A673 (cell line): ENCODE data around the gene PIAS3. TPM values are rescaled to one million over a fixed set of nuclear protein-coding genes. Genes with fewer than 3 reads are reported as not detected.

Source experiments
- Bru-seq: library from RNA; stranded (reverse); fragments of 400-500 nt; gene quantifications from one replicate; lab custom pipeline; 2021; lab: Mats Ljungman, UMichigan
- BruChase-seq, 2 experiments: library from RNA; stranded (reverse); fragments of 400-500 nt; gene quantifications; one replicate each; lab custom pipeline; 2021; lab: Mats Ljungman, UMichigan
- BruUV-seq: library from RNA; stranded (reverse); fragments of 400-500 nt; replicated peaks from 2 replicates; lab custom pipeline; 2021; lab: Mats Ljungman, UMichigan
- CTCF ChIA-PET: fragments of 300-600 bp; sonication (Branson Sonifier 250); formaldehyde crosslinking; loops from one replicate; lab custom pipeline; 2022; ENCODE audit warnings: antibody characterized with exemption; lab: Charles Lee
- POLR2A ChIA-PET: fragments of 300-600 bp; sonication (Branson Sonifier 250); formaldehyde crosslinking; loops from one replicate; lab custom pipeline; 2022; ENCODE audit warnings: antibody characterized with exemption; ENCODE audit not compliant: low non-redundant PET; lab: Charles Lee
- DNase-seq: peaks from one replicate; pipeline ENCODE4 v3.0.0-alpha.2; 2015; ENCODE audit warnings: low spot score
- H3K27ac ChIP-seq: fragments of 200-600 bp; sonication (generic); 2 replicates; pipeline ENCODE4 v1.5.1; 2016; ENCODE audit warnings: mixed run types, low read depth, mild to moderate bottlenecking, mixed read lengths, antibody characterized with exemption, low read length; ENCODE audit not compliant: poor library complexity, severe bottlenecking
- H3K27me3 ChIP-seq: fragments of 200-600 bp; sonication (generic); replicated peaks from 2 replicates; pipeline ENCODE4 v1.6.1; 2017; ENCODE audit warnings: mixed run types, low read depth, mild to moderate bottlenecking, mixed read lengths, antibody characterized with exemption, low read length; ENCODE audit not compliant: insufficient read depth, poor library complexity
- H3K36me3 ChIP-seq: fragments of 200-600 bp; sonication (generic); 2 replicates; pipeline ENCODE4 v1.6.1; 2016; ENCODE audit warnings: mixed run types, mild to moderate bottlenecking, mixed read lengths, antibody characterized with exemption, low read length; ENCODE audit not compliant: insufficient read depth, poor library complexity, severe bottlenecking
- H3K4me1 ChIP-seq: fragments of 200-600 bp; sonication (generic); 2 replicates; pipeline ENCODE4 v1.6.1; 2017; ENCODE audit warnings: mixed run types, mild to moderate bottlenecking, mixed read lengths, antibody characterized with exemption, low read length; ENCODE audit not compliant: insufficient read depth, poor library complexity, severe bottlenecking
- H3K4me3 ChIP-seq: fragments of 200-600 bp; sonication (generic); 2 replicates; pipeline ENCODE4 v1.5.1; 2016; ENCODE audit warnings: low read depth, mixed run types, mild to moderate bottlenecking, mixed read lengths, low read length; ENCODE audit not compliant: poor library complexity, severe bottlenecking
- H3K9me3 ChIP-seq: fragments of 200-600 bp; sonication (generic); 2 replicates; pipeline ENCODE4 v1.6.1; 2016; ENCODE audit warnings: mixed run types, low read depth, mild to moderate bottlenecking, mixed read lengths, antibody characterized with exemption, low read length; ENCODE audit not compliant: poor library complexity, severe bottlenecking
- EZH2 ChIP-seq: fragments of 200-600 bp; sonication (generic); IDR thresholded peaks from 2 replicates; pipeline ENCODE4 v1.6.1; 2017; ENCODE audit warnings: borderline replicate concordance, low read depth, mild to moderate bottlenecking, mixed read lengths, antibody characterized with exemption, low read length; ENCODE audit not compliant: poor library complexity, severe bottlenecking
- intact Hi-C: fragments of 100-400 bp; cut with micrococcal nuclease; formaldehyde crosslinking; loops from one replicate; pipeline ENCODE4 v1.10.0; 2022; ENCODE audit not compliant: unreplicated experiment
- long read RNA-seq: library from polyadenylated mRNA; stranded (forward); transcript quantifications from one replicate; pipeline ENCODE4 v2.0.0, GENCODE V29; 2022
- total RNA-seq: library from RNA; stranded (reverse); gene quantifications from 2 replicates; pipeline ENCODE4 v1.2.3, GENCODE V29; 2021
- TF ChIP-seq, protein P1 (sequence below): fragments of 300-800, 200-600 bp; sonication (generic); conservative IDR thresholded peaks from 2 replicates; pipeline ENCODE4 v1.5.1; 2017; ENCODE audit warnings: low read depth, mild to moderate bottlenecking, antibody characterized with exemption, low read length, moderate library complexity, mixed read lengths

The PIAS3 gene
- total RNA-seq (41.8 and 47.0 TPM in 2 replicates), Bru-seq, nascent RNA (percentile 71 among the genes with signal in this experiment), BruChase-seq, experiment 1, labeled RNA remaining after a 2-hour chase (percentile 84 among the genes with signal in this experiment), BruChase-seq, experiment 2, labeled RNA remaining after a 6-hour chase (percentile 91 among the genes with signal in this experiment)
- long read RNA-seq, transcript PIAS3-203 (14 exons, 2,901 nt): major isoform, 18 of 112 reads
- long read RNA-seq, partial matches to known transcripts: 17 of 112 reads
- long read RNA-seq, other reads (novel, unspliced or antisense): 75 of 112 reads

DNA sequence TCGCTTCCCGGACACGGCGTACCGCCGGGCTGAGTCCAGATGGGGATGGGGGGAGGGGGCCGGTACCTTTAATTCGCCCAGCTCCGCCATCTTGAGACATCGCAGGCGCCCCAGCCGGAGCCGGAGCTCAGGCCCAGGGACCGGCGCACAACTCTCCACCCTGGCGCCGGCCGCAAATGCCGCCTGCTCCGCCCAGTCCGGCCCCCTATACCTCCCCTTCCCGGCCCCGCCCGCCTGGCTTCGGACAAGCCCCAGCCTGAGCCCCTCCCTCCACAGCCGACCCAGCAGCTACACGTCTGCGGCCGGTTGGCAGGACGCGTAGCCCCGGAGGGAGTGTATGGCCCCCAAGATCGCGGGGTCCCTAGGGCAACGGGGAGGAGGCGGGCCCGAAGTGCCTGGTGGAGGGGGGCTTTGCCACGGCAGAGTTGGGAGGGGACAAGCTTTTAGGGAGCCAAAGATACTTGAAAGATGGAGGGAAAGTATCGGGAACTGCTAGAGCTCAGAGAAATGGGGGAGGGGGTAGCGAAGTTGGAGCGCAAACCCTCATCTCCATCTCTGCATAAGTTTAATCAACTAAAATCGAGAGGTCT, at the start of gene PIAS3:
TSS of gene PIAS3 (minus strand) at position 181 of the 590 bp plus-strand sequence. CDS start at position 90, 91 bp downstream.
- ChIA-PET POLR2A (interaction anchor here (0.7 kb wide), 1 partner anchor 106 kb away, joined by 3 read pairs; the partner anchor contains the start of gene POLR3GL), CTCF (interaction anchor here (0.9 to 2.7 kb wide), 3 partner anchors 13 to 120 kb away, joined by 3 to 25 read pairs (median 14); partner anchors contain the start of gene NUDT17)
- peak; percentile 96 for DNase-seq
- no peaks in the 10 kb centered on the region for H3K9me3 ChIP-seq
- no peaks in the 10 kb centered on the region for H3K27me3 ChIP-seq
- peak within 1 kb of the TSS; percentile 91 for H3K4me3 ChIP-seq
- TF ChIP-seq EZH2: no peak
- TF ChIP-seq, protein P1, sequence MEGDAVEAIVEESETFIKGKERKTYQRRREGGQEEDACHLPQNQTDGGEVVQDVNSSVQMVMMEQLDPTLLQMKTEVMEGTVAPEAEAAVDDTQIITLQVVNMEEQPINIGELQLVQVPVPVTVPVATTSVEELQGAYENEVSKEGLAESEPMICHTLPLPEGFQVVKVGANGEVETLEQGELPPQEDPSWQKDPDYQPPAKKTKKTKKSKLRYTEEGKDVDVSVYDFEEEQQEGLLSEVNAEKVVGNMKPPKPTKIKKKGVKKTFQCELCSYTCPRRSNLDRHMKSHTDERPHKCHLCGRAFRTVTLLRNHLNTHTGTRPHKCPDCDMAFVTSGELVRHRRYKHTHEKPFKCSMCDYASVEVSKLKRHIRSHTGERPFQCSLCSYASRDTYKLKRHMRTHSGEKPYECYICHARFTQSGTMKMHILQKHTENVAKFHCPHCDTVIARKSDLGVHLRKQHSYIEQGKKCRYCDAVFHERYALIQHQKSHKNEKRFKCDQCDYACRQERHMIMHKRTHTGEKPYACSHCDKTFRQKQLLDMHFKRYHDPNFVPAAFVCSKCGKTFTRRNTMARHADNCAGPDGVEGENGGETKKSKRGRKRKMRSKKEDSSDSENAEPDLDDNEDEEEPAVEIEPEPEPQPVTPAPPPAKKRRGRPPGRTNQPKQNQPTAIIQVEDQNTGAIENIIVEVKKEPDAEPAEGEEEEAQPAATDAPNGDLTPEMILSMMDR: no peak
- intact Hi-C loops: loop anchor here (2.0 to 10.0 kb wide), 5 partner anchors 54 to 138 kb away; partner anchors contain the start of genes LIX1L, PEX11B, RBM8A and TXNIP
- peaks cover 19% of the 10 kb centered on the region for H3K36me3 ChIP-seq
- H3K27ac ChIP-seq: peak within 1 kb of the TSS; percentile 78
- TSS peak; percentile 63 for BruUV-seq
- peaks cover 9% of the 10 kb centered on the region for H3K4me1 ChIP-seq

GRCh38 chr1:145908653-145909052, 49.8 kb upstream of the PIAS3 start:
- no peak overlapping the region for H3K27ac ChIP-seq
- H3K4me1 ChIP-seq: peaks cover 3% of the 10 kb centered on the region
- no peaks in the 10 kb centered on the region for H3K9me3 ChIP-seq
- POLR2A ChIA-PET: no interaction called here
- CTCF ChIA-PET: interaction anchor here (2.0 kb wide), 1 partner anchor 17 kb away, joined by 9 read pairs; no protein-coding TSS in a partner anchor
- peaks cover 8% of the 10 kb centered on the region for H3K36me3 ChIP-seq
- no peak for TF ChIP-seq EZH2
- TF ChIP-seq, protein P1: no peak
- H3K27me3 ChIP-seq: no peaks in the 10 kb centered on the region
- intact Hi-C loops: no loop called here
- BruUV-seq: no TSS peak
- no peak for DNase-seq
- H3K4me3 ChIP-seq: no peak overlapping the region

DNA sequence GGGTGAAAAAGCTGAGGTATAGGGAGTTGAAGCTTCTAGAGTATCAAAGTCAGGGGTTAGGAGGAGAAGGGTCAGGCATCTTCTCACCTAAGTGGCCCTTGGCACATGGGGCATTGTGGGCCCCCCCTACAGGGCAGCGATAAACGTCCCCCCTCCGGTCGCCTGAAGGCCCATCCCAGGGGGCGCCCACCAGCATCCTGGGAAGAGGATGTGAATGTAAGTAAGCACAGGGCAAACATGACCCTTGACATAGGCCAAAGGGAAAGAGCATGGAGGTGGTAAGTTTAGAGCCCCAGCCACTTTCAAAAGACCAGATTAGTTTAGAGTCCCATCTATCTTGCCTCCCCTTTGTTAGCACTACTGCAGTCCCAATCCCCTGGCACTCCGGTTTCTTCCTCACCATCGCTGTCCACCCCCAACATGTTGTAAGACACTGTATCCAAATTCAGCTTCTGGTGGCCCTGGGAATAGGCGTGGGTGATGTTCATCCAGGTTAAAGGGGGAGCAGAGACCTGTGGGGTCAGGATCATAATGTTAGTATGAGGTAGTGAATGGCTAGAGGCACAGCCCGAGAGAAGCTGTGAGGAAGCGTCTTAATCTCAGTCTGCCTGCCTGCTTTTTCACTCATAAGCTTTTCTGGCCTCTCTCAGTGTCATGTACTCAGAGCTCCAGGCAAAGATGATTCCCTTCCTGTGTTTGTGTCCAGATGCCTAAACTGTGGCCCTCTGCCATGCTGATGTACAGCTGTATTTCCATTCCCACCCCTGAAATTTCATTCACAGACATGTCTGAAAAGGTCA, 48.3 kb upstream of the PIAS3 start:
- Histone ChIP-seq H3K4me3 (no peak overlapping the region), H3K36me3 (peaks cover 8% of the 10 kb centered on the region), H3K9me3 (no peaks in the 10 kb centered on the region), H3K4me1 (peaks cover 3% of the 10 kb centered on the region), H3K27me3 (no peaks in the 10 kb centered on the region), H3K27ac (no peak overlapping the region)
- intact Hi-C loops: no loop called here
- no TSS peak for BruUV-seq
- CTCF ChIA-PET: interaction anchor here (2.0 kb wide), 1 partner anchor 15 kb away, joined by 9 read pairs; no protein-coding TSS in a partner anchor
- no peak for DNase-seq
- POLR2A ChIA-PET: no interaction called here
- TF ChIP-seq EZH2: no peak
- TF ChIP-seq, protein P1: no peak
